ENCODE data around the gene RPS17. TPM values are rescaled to one million over a fixed set of nuclear protein-coding genes. Genes with fewer than 3 reads are reported as not detected.

RPS17 gene
- total and polyA plus RNA-seq, 2 of the 4 experiments (the other 2 are of a cell fraction), result 2,617 to 4,201 TPM

GRCh38 chr15:82531496-82532382 lies 8.5 kb downstream of the RPS17 start:
- in situ Hi-C loops (cut with MboI; ENCODE audit: low sequenced_read_pairs), result loop anchor here (10.0 kb wide), 3 partner anchors 157 to 473 kb away; no protein-coding TSS in a partner anchor
- dilution Hi-C loops (cut with HindIII; ENCODE audit: low sequenced_read_pairs, unreplicated experiment), result no loop called here
- BruUV-seq (replicated peaks), result no TSS peak

More at GRCh38 chr15:82531496-82532382, 8.5 kb downstream of the RPS17 start:
- Histone ChIP-seq H3K9me3 (ENCODE audit: control insufficient read depth, insufficient read depth, low read length) (no peaks in the 10 kb centered on the region), H3K27ac (ENCODE audit: insufficient read depth, low read length) (no peak overlapping the region), H3K9ac (ENCODE audit: low read depth, low read length) (no peak overlapping the region), H2BK20ac (ENCODE audit: low read depth, low read length) (no peak overlapping the region), H3K4me2 (ENCODE audit: low read depth, low read length) (no peak overlapping the region), H3K4ac (ENCODE audit: low read depth, low read length) (no peak overlapping the region), H3K27me3 (ENCODE audit: control insufficient read depth, insufficient read depth, low read length) (no peaks in the 10 kb centered on the region), H3K4me1 (ENCODE audit: control insufficient read depth, insufficient read depth, low read length) (no peaks in the 10 kb centered on the region; the same call in 1 of the 2 replicates), H2BK15ac (ENCODE audit: low read depth, low read length) (no peak overlapping the region), H4K8ac (ENCODE audit: low read depth in 2 of 2, low read length in 2 of 2) (no peak overlapping the region), H2BK120ac (ENCODE audit: low read depth, low read length) (no peak overlapping the region), H2AK5ac (ENCODE audit: low read depth, low read length) (no peak overlapping the region), H3K56ac (ENCODE audit: extremely low read depth, insufficient read depth, low read length) (no peak overlapping the region), H3K23ac (ENCODE audit: low read depth, low read length) (no peak overlapping the region), H4K5ac (ENCODE audit: low read depth, low read length) (no peak overlapping the region), H3K79me1 (ENCODE audit: low read depth in 1 of 2, low read length in 2 of 2) (peaks cover 7 to 17% of the 10 kb centered on the region in 2 experiments; a peak in 3 of 4 replicates), H4K91ac (ENCODE audit: insufficient read depth, low read depth, low read length) (no peak overlapping the region), H3K18ac (ENCODE audit: low read depth, low read length) (no peak overlapping the region), H3K36me3 (ENCODE audit: control insufficient read depth, insufficient read depth, low read length) (peaks cover 21% of the 10 kb centered on the region), H4K20me1 (ENCODE audit: insufficient read depth, low read length) (peaks cover 15% of the 10 kb centered on the region), H2BK5ac (ENCODE audit: low read depth, low read length, poor library complexity, severe bottlenecking) (no peak overlapping the region), H2AFZ (replicated peaks; ENCODE audit: low read length, poor library complexity) (no peak overlapping the region), H3K14ac (replicated peaks; ENCODE audit: low read depth, low read length) (no peak overlapping the region), H3K9me1 (ENCODE audit: insufficient read depth, low read length) (0 out of 2 replicates have a peak, but pooled peaks cover 2% of the 10 kb centered on the region), H2AK9ac (replicated peaks; ENCODE audit: low read depth, low read length, poor library complexity) (no peak overlapping the region), H3K4me3 (ENCODE audit: insufficient read depth, low read depth, low read length) (no peak overlapping the region)
- ATAC-seq (ENCODE audit: low read depth) (no peak), DNase-seq (no peak)
- POLR2A ChIA-PET (ENCODE audit: unreplicated experiment), result no interaction called here
- intact Hi-C loops (cut with micrococcal nuclease), result no loop called here
- TF ChIP-seq POLR2A (IDR thresholded peaks at IDR 0.05; ENCODE audit: low read depth, low read length) (no peak), RAD21 (IDR thresholded peaks at IDR 0.05; ENCODE audit: low read length) (no peak), MAZ (IDR thresholded peaks at IDR 0.05; ENCODE audit: borderline replicate concordance, low read depth, low read length) (no peak), MXI1 (IDR thresholded peaks at IDR 0.05; ENCODE audit: borderline replicate concordance, low read depth, low read length) (no peak), CHD1 (IDR thresholded peaks at IDR 0.05; ENCODE audit: low read depth, low read length) (no peak), MAFK (IDR thresholded peaks at IDR 0.05; ENCODE audit: low read depth, low read length) (no peak), FOS (IDR thresholded peaks at IDR 0.05; ENCODE audit: low read depth, low read length) (no peak), USF2 (IDR thresholded peaks at IDR 0.05; ENCODE audit: low read depth, low read length) (no peak), NFE2L2 (IDR thresholded peaks at IDR 0.05; ENCODE audit: low read depth, low read length) (no peak)
- TF ChIP-seq, protein P1, sequence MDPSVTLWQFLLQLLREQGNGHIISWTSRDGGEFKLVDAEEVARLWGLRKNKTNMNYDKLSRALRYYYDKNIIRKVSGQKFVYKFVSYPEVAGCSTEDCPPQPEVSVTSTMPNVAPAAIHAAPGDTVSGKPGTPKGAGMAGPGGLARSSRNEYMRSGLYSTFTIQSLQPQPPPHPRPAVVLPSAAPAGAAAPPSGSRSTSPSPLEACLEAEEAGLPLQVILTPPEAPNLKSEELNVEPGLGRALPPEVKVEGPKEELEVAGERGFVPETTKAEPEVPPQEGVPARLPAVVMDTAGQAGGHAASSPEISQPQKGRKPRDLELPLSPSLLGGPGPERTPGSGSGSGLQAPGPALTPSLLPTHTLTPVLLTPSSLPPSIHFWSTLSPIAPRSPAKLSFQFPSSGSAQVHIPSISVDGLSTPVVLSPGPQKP (IDR thresholded peaks at IDR 0.05; ENCODE audit: borderline replicate concordance, low read depth, low read length), result no peak
- WGBS, 2 experiments (ENCODE audit: extremely low coverage in 2 of 2, insufficient read length in 1 of 2), result 100% methylated on average over 1 of the region's 11 CpGs; no CpG with 5 or more reads in 1 of the 2 experiments
- CTCF ChIA-PET, result interaction anchor here (0.6 to 1.7 kb wide), 4 partner anchors 9 to 265 kb away, joined by 3 to 6 read pairs (median 4); partner anchors contain the start of gene RPS17

Measured in IMR-90 (cell line).